ENCODE measurements around the gene MYO6.

The MYO6 gene

GRCh38 chr6:75775219-75775618 lies 26.2 kb downstream of the MYO6 start (continued):
- TF ChIP-seq GLIS2 (tag by site-specific recombination; IDR thresholded peaks at IDR 0.05) (no peak), ZNF660 (tag by site-specific recombination; IDR thresholded peaks at IDR 0.05) (0 out of 2 replicates have a peak, but pooled peaks have one; percentile 28), TRIM28 (IDR thresholded peaks at IDR 0.05; ENCODE audit: borderline replicate concordance, low read length) (peak; percentile 84), GLIS1 (tag by site-specific recombination; IDR thresholded peaks at IDR 0.05) (peak; percentile 61), ZXDB (tag by site-specific recombination; IDR thresholded peaks at IDR 0.05) (0 out of 2 replicates have a peak, but pooled peaks have one; percentile 46), ZNF639 (tag by site-specific recombination; IDR thresholded peaks at IDR 0.05) (no peak), ZSCAN30 (tag by site-specific recombination; IDR thresholded peaks at IDR 0.05) (peak; percentile 88), ZNF629 (tag by site-specific recombination; IDR thresholded peaks at IDR 0.05) (no peak)

GRCh38 chr6:75776461-75776860 lies 27.4 kb downstream of the MYO6 start:
- TF ChIP-seq FEZF1 (tag by site-specific recombination; IDR thresholded peaks at IDR 0.05): 0 out of 2 replicates have a peak, but pooled peaks have one; percentile 21
- TF ChIP-seq ZXDB (tag by site-specific recombination; IDR thresholded peaks at IDR 0.05): 0 out of 2 replicates have a peak, but pooled peaks have one; percentile 13
- TF ChIP-seq ZBTB17 (tag by site-specific recombination; IDR thresholded peaks at IDR 0.05): no peak
- TF ChIP-seq, protein P1, sequence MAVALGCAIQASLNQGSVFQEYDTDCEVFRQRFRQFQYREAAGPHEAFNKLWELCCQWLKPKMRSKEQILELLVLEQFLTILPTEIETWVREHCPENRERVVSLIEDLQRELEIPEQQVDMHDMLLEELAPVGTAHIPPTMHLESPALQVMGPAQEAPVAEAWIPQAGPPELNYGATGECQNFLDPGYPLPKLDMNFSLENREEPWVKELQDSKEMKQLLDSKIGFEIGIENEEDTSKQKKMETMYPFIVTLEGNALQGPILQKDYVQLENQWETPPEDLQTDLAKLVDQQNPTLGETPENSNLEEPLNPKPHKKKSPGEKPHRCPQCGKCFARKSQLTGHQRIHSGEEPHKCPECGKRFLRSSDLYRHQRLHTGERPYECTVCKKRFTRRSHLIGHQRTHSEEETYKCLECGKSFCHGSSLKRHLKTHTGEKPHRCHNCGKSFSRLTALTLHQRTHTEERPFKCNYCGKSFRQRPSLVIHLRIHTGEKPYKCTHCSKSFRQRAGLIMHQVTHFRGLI (tag by site-specific recombination; IDR thresholded peaks at IDR 0.05): peak; percentile 44; the same call in 1 of the 2 replicates
- no peak for TF ChIP-seq ZNF19 (tag by site-specific recombination; IDR thresholded peaks at IDR 0.05; ENCODE audit: low read depth)
- TF ChIP-seq ZIC2 (tag by site-specific recombination; IDR thresholded peaks at IDR 0.05): no peak
- TF ChIP-seq, protein P2, sequence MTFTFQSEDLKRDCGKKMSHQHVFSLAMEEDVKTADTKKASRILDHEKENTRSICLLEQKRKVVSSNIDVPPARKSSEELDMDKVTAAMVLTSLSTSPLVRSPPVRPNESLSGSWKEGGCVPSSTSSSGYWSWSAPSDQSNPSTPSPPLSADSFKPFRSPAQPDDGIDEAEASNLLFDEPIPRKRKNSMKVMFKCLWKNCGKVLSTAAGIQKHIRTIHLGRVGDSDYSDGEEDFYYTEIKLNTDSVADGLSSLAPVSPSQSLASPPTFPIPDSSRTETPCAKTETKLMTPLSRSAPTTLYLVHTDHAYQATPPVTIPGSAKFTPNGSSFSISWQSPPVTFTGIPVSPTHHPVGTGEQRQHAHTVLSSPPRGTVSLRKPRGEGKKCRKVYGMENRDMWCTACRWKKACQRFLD (tag by site-specific recombination; IDR thresholded peaks at IDR 0.05): no peak
- peak; percentile 28; the same call in 1 of the 2 replicates for TF ChIP-seq ZNF843 (tag by site-specific recombination; IDR thresholded peaks at IDR 0.05)
- 0 out of 2 replicates have a peak, but pooled peaks have one; percentile 39 for TF ChIP-seq ZNF391 (tag by site-specific recombination; IDR thresholded peaks at IDR 0.05; ENCODE audit: borderline replicate concordance, low read depth)
- no peak for TF ChIP-seq ATF2 (tag by site-specific recombination; IDR thresholded peaks at IDR 0.05; ENCODE audit: low read depth)
- TF ChIP-seq, protein P3, sequence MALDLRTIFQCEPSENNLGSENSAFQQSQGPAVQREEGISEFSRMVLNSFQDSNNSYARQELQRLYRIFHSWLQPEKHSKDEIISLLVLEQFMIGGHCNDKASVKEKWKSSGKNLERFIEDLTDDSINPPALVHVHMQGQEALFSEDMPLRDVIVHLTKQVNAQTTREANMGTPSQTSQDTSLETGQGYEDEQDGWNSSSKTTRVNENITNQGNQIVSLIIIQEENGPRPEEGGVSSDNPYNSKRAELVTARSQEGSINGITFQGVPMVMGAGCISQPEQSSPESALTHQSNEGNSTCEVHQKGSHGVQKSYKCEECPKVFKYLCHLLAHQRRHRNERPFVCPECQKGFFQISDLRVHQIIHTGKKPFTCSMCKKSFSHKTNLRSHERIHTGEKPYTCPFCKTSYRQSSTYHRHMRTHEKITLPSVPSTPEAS (tag by site-specific recombination; IDR thresholded peaks at IDR 0.05): peak; percentile 68
- TF ChIP-seq ZNF596 (tag by site-specific recombination; IDR thresholded peaks at IDR 0.05): no peak
- TF ChIP-seq TRIM28 (IDR thresholded peaks at IDR 0.05; ENCODE audit: borderline replicate concordance, low read length): 0 out of 2 replicates have a peak, but pooled peaks have one; percentile 27
- peak; percentile 74 for TF ChIP-seq GLIS1 (tag by site-specific recombination; IDR thresholded peaks at IDR 0.05)
- CTCF ChIA-PET: interaction anchor here (0.6 to 0.7 kb wide), 3 partner anchors 67 to 259 kb away, joined by 3 read pairs; no protein-coding TSS in a partner anchor
- H3K4me1 ChIP-seq (ENCODE audit: control insufficient read depth, insufficient read depth, low read length): peaks cover 56% of the 10 kb centered on the region
- H3K4me3 ChIP-seq (ENCODE audit: low read depth, low read length): no peak overlapping the region
- POLR2A ChIA-PET: no interaction called here
- peaks cover 0 to 4% of the 10 kb centered on the region in 2 experiments; a peak in 1 of 3 replicates for H3K36me3 ChIP-seq (ENCODE audit: control insufficient read depth in 2 of 2, insufficient read depth in 1 of 2, low read length in 2 of 2)
- H3K27ac ChIP-seq (ENCODE audit: extremely low read depth, low read depth, low read length): no peak overlapping the region
- H3K9me3 ChIP-seq (ENCODE audit: control insufficient read depth, insufficient read depth, low read depth, low read length): no peaks in the 10 kb centered on the region
